Heart left ventricle (tissue), 13 donors: ENCODE measurements around the gene LYZL1.

Experiments used
- CTCF ChIP-seq, 12 donors: fragments of 200-600 bp; sonication (generic) in 4 of 12; IDR thresholded peaks; one replicate each; pipeline versions ENCODE4 v1.5.0 to v1.8.0; 2018 to 2022; ENCODE audit warnings: antibody characterized with exemption in 12 of 12, mild to moderate bottlenecking in 5 of 12
- POLR2A ChIP-seq, 2 donors: fragments of 450-650 bp; IDR thresholded peaks; one replicate each; pipeline ENCODE4 v1.6.1; 2017; ENCODE audit warnings: antibody characterized with exemption in 2 of 2, mild to moderate bottlenecking in 2 of 2, moderate library complexity in 2 of 2
- donor health status: ischemic (EF 13 %, LVEDD 7.1; RV severe dilation, severe dysfunction).
- donor health status: DM: no; HTN: yes; CAD: no.
- donor health status: DM: no; HTN: no; CAD: no.
- donor health status: ischemic (EF 25% LVEDD 6.9; RV normal size, moderate dysfunction).
- donor health status: ischemic (EF 25% LVEDD 5.7; RV mildly dilated, moderate dysfunction).
- donor health status: ischemic (EF 35%, LVEDD 5.7; RV mildly dilated, moderate dysfunction).
- donor health status: nonischemic (EF 11% LVEDD 7.7; RV severe dilation, severe dysfunction).
- donor health status: DM: yes; HTN: yes; CAD: no.
- donor health status: PGD.
- donor health status: ischemic (EF 29% LVEDD 5.4; RV normal size, mild dysfunction).
- donor health status: nonischemic (EF 23%, LVEDD 6.1; RV moderate dilation, normal function).

- no peak for TF ChIP-seq POLR2A (IDR thresholded peaks at IDR 0.05)
- no peak for TF ChIP-seq CTCF (IDR thresholded peaks at IDR 0.05)
These were observed 66.6 kb downstream of the LYZL1 start for GRCh38 chr10:29355411-29355991.
